Measurements from ENCODE around the gene PRDX5.

The PRDX5 gene

GRCh38 chr11:64317961-64318765 is at the start of gene PRDX5:
Gene PRDX5 (plus strand): TSS chr11:64318121. CDS start chr11:64318216, 95 bp downstream.
- DNase-seq (ENCODE audit: low read depth), result peak; percentile 93

GRCh38 chr11:64268893-64269539 is 48.9 kb upstream of the PRDX5 start:
- no peak for DNase-seq (ENCODE audit: low read depth)

- DNase-seq (ENCODE audit: low read depth), result peak; percentile 100
These were observed 48.2 kb upstream of the PRDX5 start for GRCh38 chr11:64269540-64270220.

GRCh38 chr11:64275031-64275800 is 42.7 kb upstream of the PRDX5 start:
- DNase-seq (ENCODE audit: low read depth), result no peak

GRCh38 chr11:64275841-64276240 is 42.1 kb upstream of the PRDX5 start:
- DNase-seq (ENCODE audit: low read depth), result no peak

- DNase-seq (ENCODE audit: low read depth), result no peak
These were observed 41.1 kb upstream of the PRDX5 start for GRCh38 chr11:64276653-64277431.

GRCh38 chr11:64278576-64279190 is 39.2 kb upstream of the PRDX5 start:
- DNase-seq (ENCODE audit: low read depth), result no peak

GRCh38 chr11:64281957-64282770 is 35.8 kb upstream of the PRDX5 start:
- DNase-seq (ENCODE audit: low read depth), result no peak

- no peak for DNase-seq (ENCODE audit: low read depth)
These were observed 34.8 kb upstream of the PRDX5 start for GRCh38 chr11:64283092-64283491.

- DNase-seq (ENCODE audit: low read depth), result peak; percentile 78
These were observed 33.6 kb upstream of the PRDX5 start, which contains the start of gene BAD for GRCh38 chr11:64284048-64284961. Gene BAD (minus strand): TSS chr11:64284665. CDS start chr11:64284368, 297 bp downstream.

GRCh38 chr11:64284962-64285884 is 32.7 kb upstream of the PRDX5 start, which contains the start of gene GPR137:
Gene GPR137 (plus strand): TSS chr11:64285848. CDS start chr11:64286525, 677 bp downstream.
- no peak for DNase-seq (ENCODE audit: low read depth)

- no peak for DNase-seq (ENCODE audit: low read depth)
These were observed 31.8 kb upstream of the PRDX5 start for GRCh38 chr11:64285885-64286800.

- DNase-seq (ENCODE audit: low read depth), result no peak
These were observed 31.1 kb upstream of the PRDX5 start for GRCh38 chr11:64286801-64287159.

GRCh38 chr11:64287676-64288352 is 30.1 kb upstream of the PRDX5 start:
- no peak for DNase-seq (ENCODE audit: low read depth)

GRCh38 chr11:64288353-64288750 is 29.6 kb upstream of the PRDX5 start:
- DNase-seq (ENCODE audit: low read depth), result no peak

- DNase-seq (ENCODE audit: low read depth), result no peak
These were observed 28.8 kb upstream of the PRDX5 start for GRCh38 chr11:64289002-64289564.
